H1 (cell line): Measurements from ENCODE around the gene INTS15. TPM values are rescaled to one million over a fixed set of nuclear protein-coding genes. Genes with fewer than 3 reads are reported as not detected.

Experiments used
- CHD2 ChIP-seq: IDR thresholded peaks from 2 replicates; pipeline ENCODE4 v1.6.1; 2012; ENCODE audit warnings: low read length, improper control_type of control experiment
- CHD7 ChIP-seq: fragments of 300-600 bp; sonication (generic); IDR thresholded peaks from 2 replicates; pipeline ENCODE4 v1.7.1; 2012; ENCODE audit warnings: low read length, moderate library complexity, mild to moderate bottlenecking, inconsistent platforms; ENCODE audit not compliant: insufficient replicate concordance
- CTBP2 ChIP-seq: IDR thresholded peaks from 2 replicates; pipeline ENCODE4 v1.7.0; 2011; ENCODE audit warnings: borderline replicate concordance, mild to moderate bottlenecking, moderate library complexity, mixed read lengths, low read length; ENCODE audit not compliant: insufficient read depth, insufficient read length
- MAX ChIP-seq: IDR thresholded peaks from 2 replicates; pipeline ENCODE4 v1.6.1; 2012; ENCODE audit warnings: inconsistent platforms
- POU5F1 ChIP-seq: IDR thresholded peaks from 2 replicates; pipeline ENCODE4 v1.6.1; 2011; ENCODE audit warnings: low read depth, mild to moderate bottlenecking, low read length, moderate library complexity
- RBBP5 ChIP-seq: IDR thresholded peaks from 2 replicates; pipeline ENCODE4 v1.7.1; 2012; ENCODE audit warnings: low read depth, mild to moderate bottlenecking, inconsistent platforms, low read length, moderate library complexity, borderline replicate concordance
- RFX5 ChIP-seq: IDR thresholded peaks from 2 replicates; pipeline ENCODE4 v1.6.1; 2011; ENCODE audit warnings: low read depth, low read length, improper control_type of control experiment, borderline replicate concordance
- SP1 ChIP-seq: IDR thresholded peaks from 2 replicates; pipeline ENCODE4 v1.6.1; 2011; ENCODE audit warnings: low read depth, low read length
- SUZ12 ChIP-seq: fragments of 200-600 bp; sonication (generic); IDR thresholded peaks from 2 replicates; pipeline ENCODE4 v1.6.1; 2012; ENCODE audit warnings: mild to moderate bottlenecking, inconsistent platforms, low read length, moderate library complexity, mixed read lengths
- TAF1 ChIP-seq: IDR thresholded peaks from 2 replicates; pipeline ENCODE4 v1.6.1; 2011; ENCODE audit warnings: mild to moderate bottlenecking, low read depth, low read length
- ZNF274 ChIP-seq: IDR thresholded peaks from 2 replicates; pipeline ENCODE4 v1.7.0; 2012; ENCODE audit warnings: low read length, borderline replicate concordance; ENCODE audit errors: extremely low read depth
- polyA plus RNA-seq, 7 experiments: library from polyadenylated mRNA; depleted of rRNA in 3 of 7; stranded (reverse) in 5 of 7; unstranded in 2 of 7; fragments of >200 nt in 5 of 7; fragments of 200-250 nt in 2 of 7; gene quantifications; 1 replicate in 5 of 7; 2 replicates in 1 of 7; 4 replicates in 1 of 7; pipeline versions ENCODE4 v1.2.1 to v1.2.3, GENCODE V29; 2011 to 2013; ENCODE audit warnings: missing spikeins in 2 of 7, mixed read lengths in 2 of 7
- total RNA-seq: library from RNA; stranded (reverse); fragmentation: NEBNext Ultra II Directional; extraction: Animal tissue kit (Norgen Biotek cat#: 25700); gene quantifications from 2 replicates; pipeline ENCODE4 v1.2.1, GENCODE V29; 2021

Gene INTS15
- total and polyA plus RNA-seq, 2 of the 8 experiments (the other 6 are each of a cell fraction or from before 2014, with no cell fraction given), result 23.0 to 25.7 TPM

GRCh38 chr7:6639032-6639431, 49.2 kb downstream of the INTS15 start (continued):
- TF ChIP-seq CHD7 (no peak), SP1 (no peak), POU5F1 (no peak), RBBP5 (no peak), MAX (no peak), SUZ12 (no peak), CHD2 (no peak), TAF1 (no peak), RFX5 (no peak), CTBP2 (no peak), ZNF274 (no peak)
